22Rv1 (cell line): ENCODE data around the gene ERO1B.

Experiments used
- CTCF ChIP-seq: fragments of 450-650 bp; IDR thresholded peaks from 2 replicates; pipeline ENCODE4 v1.5.1; 2017; ENCODE audit warnings: mild to moderate bottlenecking
- ZFX ChIP-seq: fragments of 450-650 bp; IDR thresholded peaks from 2 replicates; pipeline ENCODE4 v1.6.1; 2017; ENCODE audit warnings: antibody characterized with exemption, borderline replicate concordance

DNA sequence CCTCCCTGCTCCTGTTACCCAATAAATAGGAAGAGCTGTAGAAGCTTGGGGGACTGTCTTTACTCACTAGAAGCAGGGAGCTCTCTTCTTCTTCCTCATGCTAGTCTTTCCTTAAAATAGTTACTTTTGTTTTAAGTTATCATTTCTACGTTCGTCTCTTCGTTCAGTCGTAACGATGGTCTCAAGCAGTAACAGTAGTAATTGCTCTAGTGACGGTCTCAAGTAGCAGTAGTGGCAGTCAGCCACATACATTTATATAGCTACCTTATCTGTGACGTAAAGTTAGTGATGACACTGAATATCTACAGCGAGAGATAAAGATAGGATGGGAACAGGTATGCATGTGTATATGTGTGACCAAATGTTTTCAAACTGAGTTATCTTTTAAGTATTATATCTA, 15.4 kb upstream of the ERO1B start:
- no peak for TF ChIP-seq CTCF
- TF ChIP-seq ZFX, result no peak
